ENCODE results near the gene NOS3. TPM values are rescaled to one million over a fixed set of nuclear protein-coding genes. Genes with fewer than 3 reads are reported as not detected.

Gene NOS3
- total RNA-seq, 1 experiment from 2014 or later: 13.0 TPM

GRCh38 chr7:150952331-150953050 lies 38.3 kb upstream of the NOS3 start:
- no peak for DNase-seq (ENCODE audit: low spot score)

DNA sequence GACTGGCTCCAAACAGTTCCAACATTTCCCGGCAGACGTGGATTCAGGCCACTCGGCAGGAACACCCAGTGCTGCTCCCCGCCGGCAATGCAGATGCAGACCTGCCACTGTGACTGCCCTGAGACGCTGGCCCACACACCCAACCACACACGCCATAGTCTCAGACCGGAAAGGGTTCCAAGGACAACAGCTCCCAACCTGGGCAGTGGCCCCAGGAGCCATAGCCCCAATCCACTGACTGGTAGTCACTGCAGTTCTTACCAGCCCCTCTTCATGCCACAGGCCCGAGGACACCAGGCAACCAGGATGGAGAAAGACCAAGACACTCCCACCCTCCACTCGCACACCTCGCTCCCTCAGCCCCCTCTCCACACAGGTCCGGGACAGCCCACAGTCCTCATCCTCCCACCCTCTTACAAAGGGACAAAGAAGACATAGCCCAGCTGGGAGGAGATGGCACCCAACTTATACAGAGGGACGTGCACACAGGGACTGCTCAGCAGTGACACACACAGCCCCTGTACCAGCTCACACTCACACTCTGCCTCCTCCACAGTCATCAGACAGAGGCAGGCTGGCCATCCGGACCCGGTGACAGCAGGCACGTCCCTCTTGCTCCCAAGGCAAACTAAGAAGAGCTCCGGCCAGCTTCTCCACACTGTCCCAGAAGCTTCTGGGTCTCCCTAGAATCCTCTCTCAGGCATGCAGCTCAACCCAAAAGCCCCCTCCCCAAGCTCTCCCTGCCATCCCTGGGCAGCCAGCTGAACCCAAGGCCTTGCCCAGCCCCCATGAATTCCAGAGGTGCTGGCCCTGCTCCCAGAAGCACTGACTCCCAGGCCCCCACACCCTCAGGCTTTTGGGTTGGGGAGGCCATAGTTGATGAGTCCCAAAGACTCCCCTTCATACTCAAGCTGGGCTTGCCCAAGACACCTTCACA lies 37.5 kb upstream of the NOS3 start:
- no peak for DNase-seq (ENCODE audit: low spot score)

- no peak for DNase-seq (ENCODE audit: low spot score)
These were observed 36.4 kb upstream of the NOS3 start for GRCh38 chr7:150954201-150954985.

- no peak for DNase-seq (ENCODE audit: low spot score)
These were observed 35.8 kb upstream of the NOS3 start for GRCh38 chr7:150954986-150955518.

GRCh38 chr7:150955519-150956394 lies 35.1 kb upstream of the NOS3 start:
- no peak for DNase-seq (ENCODE audit: low spot score)

DNA sequence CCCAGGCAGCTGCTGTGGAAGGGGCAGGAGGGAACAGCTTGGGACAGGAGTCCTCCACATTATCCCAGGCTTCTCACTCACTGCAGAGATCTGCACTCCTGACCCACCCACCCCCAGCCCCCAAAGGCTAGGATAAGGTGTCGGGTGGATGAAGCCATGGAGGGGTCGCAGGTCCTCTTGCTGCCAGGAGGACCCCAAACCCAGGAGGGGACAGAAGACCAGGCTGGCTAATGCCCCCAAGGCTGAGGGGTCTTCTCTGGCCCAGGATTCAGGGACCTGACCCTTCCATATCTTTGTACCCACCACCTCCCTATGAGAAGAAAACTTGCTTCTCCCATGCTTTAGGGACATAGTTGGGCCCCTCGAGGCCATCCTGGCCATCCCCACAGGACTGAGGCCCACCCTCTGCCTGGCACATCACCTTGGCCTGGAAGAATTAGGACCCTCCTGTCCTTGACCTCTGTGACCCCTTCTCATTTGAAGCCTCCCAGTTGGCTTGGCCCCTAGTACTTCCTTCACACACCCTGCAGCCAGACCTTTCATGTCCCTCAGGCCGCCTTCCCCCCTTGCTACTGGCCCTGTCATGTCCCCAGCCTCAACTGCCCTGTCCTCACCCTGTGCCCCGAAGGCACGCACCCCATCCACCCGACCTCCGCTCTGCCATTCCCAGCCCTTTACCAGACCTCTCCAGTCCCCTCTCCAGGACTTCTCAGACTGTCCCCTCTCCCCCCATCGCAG lies 34.3 kb upstream of the NOS3 start:
- no peak for DNase-seq (ENCODE audit: low spot score)

GRCh38 chr7:150957133-150958020 lies 33.4 kb upstream of the NOS3 start:
- DNase-seq (ENCODE audit: low spot score): no peak

GRCh38 chr7:150958062-150958552 lies 32.7 kb upstream of the NOS3 start:
- DNase-seq (ENCODE audit: low spot score): no peak

DNA sequence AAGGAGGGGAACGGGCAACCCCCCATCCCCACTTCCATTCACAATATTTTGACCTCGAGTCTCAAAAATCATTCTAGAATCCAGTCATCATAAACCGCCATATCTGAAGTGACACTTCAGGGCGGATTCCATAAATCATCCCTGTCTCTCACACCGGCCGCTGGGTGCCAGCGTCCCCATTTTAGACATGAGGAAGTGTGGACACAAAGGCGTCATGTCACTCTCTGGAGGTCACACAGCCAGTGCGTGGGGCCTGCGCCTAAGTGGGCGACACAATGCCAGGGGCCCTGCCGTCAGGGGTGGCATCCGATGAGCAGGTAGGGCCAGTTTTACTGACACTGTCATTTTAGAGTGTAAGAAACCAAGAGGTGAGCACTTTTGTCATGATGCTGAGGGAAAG lies 32.2 kb upstream of the NOS3 start:
- no peak for DNase-seq (ENCODE audit: low spot score)

DNA sequence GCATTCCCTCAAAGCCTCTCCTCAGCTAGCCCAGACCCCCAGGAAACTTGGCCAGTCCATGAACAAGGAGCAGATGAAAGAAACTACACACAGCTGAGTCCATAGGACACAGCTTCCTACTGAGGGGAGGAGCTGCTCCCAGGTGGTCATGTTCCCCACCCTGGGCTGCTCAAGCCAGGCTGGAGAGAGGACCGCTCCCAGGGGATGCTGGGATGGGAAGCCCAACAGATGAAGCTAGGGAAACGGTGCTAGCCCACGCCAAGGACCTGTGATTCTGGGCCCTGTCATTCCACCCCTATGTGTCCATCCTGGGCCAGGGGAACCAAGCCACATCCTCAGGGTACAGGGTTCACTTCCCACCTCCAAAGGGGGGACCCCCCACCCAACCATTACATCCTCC lies 31.7 kb upstream of the NOS3 start:
- DNase-seq (ENCODE audit: low spot score): no peak

DNA sequence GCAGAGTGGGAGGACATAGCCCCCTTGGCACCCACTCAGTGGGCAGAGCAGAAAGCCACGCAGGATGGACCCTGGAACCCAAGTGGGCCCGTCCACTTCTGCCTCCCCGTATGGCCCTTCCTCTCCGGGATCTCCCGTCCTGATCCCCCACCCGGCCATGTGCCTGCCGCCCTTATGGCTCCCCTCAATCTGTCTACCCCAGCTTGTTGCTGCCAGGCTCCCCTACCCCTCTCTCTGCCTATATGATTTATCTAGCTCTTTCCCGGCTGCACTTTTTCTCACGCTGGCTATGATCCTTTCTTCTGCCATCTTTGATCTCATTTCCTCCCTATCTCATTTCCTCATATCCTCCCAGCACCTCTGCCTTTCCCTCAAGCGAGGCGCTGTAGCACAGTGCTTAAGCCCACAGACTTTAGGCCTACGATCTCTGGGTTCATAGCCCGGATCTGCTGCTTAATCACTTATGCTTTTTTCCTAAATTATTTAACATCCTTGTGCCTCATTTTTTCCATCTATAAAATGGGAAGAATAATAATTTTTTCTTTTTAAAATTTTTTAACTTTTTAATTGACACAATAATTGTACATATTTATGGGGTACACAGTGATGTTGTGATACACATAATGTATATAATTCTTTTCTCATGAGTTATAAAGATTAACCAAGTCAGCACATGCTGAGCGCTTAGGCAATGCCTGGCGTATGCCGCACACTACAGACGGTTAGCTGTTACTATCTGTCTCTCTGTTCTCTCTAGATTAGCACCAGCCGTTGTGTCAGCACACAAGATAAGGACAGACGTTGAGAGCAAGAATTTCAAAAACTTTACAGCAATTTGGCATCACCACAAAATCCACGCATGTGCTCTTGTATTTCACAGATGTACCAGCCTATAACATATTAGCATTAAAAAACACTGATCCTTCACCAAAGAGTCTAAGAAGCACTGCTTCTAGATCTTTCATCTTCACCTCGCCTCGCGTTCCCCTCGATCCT lies 30.8 kb upstream of the NOS3 start:
- no peak for DNase-seq (ENCODE audit: low spot score)

- no peak for DNase-seq (ENCODE audit: low spot score)
These were observed 29.1 kb upstream of the NOS3 start for GRCh38 chr7:150961510-150962289.

GRCh38 chr7:150962290-150962552 lies 28.6 kb upstream of the NOS3 start:
- no peak for DNase-seq (ENCODE audit: low spot score)

GRCh38 chr7:150962553-150963399 lies 28.0 kb upstream of the NOS3 start:
- peak; percentile 71 for DNase-seq (ENCODE audit: low spot score)

DNA sequence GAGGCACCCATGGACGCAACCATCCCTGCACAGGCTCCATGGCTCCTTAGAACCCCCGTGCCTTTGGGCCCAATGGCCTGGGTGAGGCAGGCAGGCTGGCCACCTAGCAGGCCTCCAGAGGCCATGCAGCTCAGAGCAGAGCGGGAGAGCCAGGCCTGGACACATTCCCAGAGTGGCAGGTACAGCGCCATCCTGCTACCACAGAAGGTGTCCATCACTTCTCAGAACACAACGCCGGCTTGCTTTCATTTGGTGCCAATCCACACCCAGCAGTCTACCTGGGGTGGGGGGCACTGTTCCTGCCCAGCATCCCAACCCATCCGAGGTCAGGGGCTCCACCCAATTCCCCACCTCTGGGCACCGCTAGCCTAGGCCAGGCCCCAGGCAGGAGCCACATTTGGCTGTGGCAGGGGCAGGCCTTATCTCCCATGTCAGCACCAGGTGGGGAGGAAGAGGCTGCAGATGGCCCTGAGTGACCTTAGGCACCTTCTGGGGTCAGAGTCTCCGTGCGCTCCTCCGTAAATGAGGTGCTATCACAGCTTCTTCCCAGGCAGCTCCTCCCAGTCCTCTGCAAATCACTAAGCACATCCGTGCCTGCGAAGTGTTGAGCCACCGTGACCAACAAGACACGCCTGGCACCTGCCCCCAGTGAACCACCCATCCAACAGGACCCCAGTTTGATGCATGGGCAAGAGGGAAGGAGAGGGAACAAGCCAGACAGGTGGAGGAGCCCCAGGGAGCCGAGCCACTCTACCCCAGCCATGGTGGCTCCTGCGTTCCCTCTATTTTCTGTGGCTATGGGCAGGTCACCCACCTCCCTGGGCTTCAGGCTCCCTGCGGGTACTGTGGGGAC lies 26.9 kb upstream of the NOS3 start:
- DNase-seq (ENCODE audit: low spot score): no peak

All from HT-29 (cell line).